ENCODE results near the gene ZSWIM3.
A peak's percentile ranks its signal among the peaks of the same experiment; 100 is the strongest.

Gene ZSWIM3

DNA sequence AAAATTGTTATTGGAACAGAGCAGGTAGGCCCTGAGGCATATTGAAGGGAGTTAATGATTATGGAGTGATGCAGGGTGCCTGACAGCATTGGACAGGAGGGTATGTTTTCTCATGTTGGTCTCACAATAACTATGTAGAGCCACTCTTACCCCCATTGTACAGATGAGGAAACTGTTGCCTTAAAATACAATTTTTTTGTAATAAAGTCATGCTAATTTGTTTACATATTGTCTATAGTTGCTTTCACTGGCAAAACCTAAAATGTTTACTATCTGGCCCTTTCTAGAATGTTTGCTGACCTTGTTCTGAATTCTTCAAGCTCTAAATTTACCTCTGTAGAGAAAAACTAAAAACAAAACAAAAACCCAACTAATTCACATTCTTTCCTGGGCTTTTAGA, 5.9 kb upstream of the ZSWIM3 start:
- Histone ChIP-seq H3K9me3 (ENCODE audit: insufficient read depth, low read depth, low read length) (no peaks in the 10 kb centered on the region), H3F3A (ENCODE audit: low read depth) (no peaks in the 10 kb centered on the region), H3K4me1 (ENCODE audit: insufficient read depth, low read length, poor library complexity, severe bottlenecking) (peaks cover 16% of the 10 kb centered on the region), H4K20me1 (ENCODE audit: insufficient read depth, low read length, poor library complexity, severe bottlenecking) (no peaks in the 10 kb centered on the region), H3K4me2 (ENCODE audit: low read depth, low read length, poor library complexity, severe bottlenecking) (no peak overlapping the region), H3K9ac (ENCODE audit: low read depth, low read length, poor library complexity, severe bottlenecking) (no peak overlapping the region), H3K79me2 (ENCODE audit: insufficient read depth, low read length) (peaks cover 18% of the 10 kb centered on the region; the same call in 1 of the 2 replicates), H3K4me3 (ENCODE audit: low read length, poor library complexity, severe bottlenecking) (no peak overlapping the region), H2AFZ (ENCODE audit: low read length) (no peak overlapping the region), H3K9me2 (replicated peaks; ENCODE audit: low read depth, low read length) (no peaks in the 10 kb centered on the region), H3K27me3 (ENCODE audit: insufficient read depth, low read length, poor library complexity, severe bottlenecking) (no peaks in the 10 kb centered on the region), H3K36me3 (ENCODE audit: insufficient read depth, low read length) (no peaks in the 10 kb centered on the region)
- TF ChIP-seq, protein P1, sequence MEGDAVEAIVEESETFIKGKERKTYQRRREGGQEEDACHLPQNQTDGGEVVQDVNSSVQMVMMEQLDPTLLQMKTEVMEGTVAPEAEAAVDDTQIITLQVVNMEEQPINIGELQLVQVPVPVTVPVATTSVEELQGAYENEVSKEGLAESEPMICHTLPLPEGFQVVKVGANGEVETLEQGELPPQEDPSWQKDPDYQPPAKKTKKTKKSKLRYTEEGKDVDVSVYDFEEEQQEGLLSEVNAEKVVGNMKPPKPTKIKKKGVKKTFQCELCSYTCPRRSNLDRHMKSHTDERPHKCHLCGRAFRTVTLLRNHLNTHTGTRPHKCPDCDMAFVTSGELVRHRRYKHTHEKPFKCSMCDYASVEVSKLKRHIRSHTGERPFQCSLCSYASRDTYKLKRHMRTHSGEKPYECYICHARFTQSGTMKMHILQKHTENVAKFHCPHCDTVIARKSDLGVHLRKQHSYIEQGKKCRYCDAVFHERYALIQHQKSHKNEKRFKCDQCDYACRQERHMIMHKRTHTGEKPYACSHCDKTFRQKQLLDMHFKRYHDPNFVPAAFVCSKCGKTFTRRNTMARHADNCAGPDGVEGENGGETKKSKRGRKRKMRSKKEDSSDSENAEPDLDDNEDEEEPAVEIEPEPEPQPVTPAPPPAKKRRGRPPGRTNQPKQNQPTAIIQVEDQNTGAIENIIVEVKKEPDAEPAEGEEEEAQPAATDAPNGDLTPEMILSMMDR (conservative IDR thresholded peaks at IDR 0.05; ENCODE audit: low read length), result no peak
- TF ChIP-seq EZH2phosphoT487 (IDR thresholded peaks at IDR 0.05; ENCODE audit: borderline replicate concordance), result no peak

- Histone ChIP-seq H3K4me3 (ENCODE audit: low read length, poor library complexity, severe bottlenecking) (no peak overlapping the region), H3K27me3 (ENCODE audit: insufficient read depth, low read length, poor library complexity, severe bottlenecking) (no peaks in the 10 kb centered on the region), H3K36me3 (ENCODE audit: insufficient read depth, low read length) (no peaks in the 10 kb centered on the region), H3K4me1 (ENCODE audit: insufficient read depth, low read length, poor library complexity, severe bottlenecking) (peaks cover 16% of the 10 kb centered on the region), H3K79me2 (ENCODE audit: insufficient read depth, low read length) (peaks cover 24% of the 10 kb centered on the region; the same call in 1 of the 2 replicates), H3K9me3 (ENCODE audit: insufficient read depth, low read depth, low read length) (no peaks in the 10 kb centered on the region), H3F3A (ENCODE audit: low read depth) (no peaks in the 10 kb centered on the region), H3K4me2 (ENCODE audit: low read depth, low read length, poor library complexity, severe bottlenecking) (no peak overlapping the region), H3K9me2 (replicated peaks; ENCODE audit: low read depth, low read length) (no peaks in the 10 kb centered on the region), H4K20me1 (ENCODE audit: insufficient read depth, low read length, poor library complexity, severe bottlenecking) (no peaks in the 10 kb centered on the region), H2AFZ (ENCODE audit: low read length) (no peak overlapping the region), H3K9ac (ENCODE audit: low read depth, low read length, poor library complexity, severe bottlenecking) (no peak overlapping the region)
- no peak for TF ChIP-seq EZH2phosphoT487 (IDR thresholded peaks at IDR 0.05; ENCODE audit: borderline replicate concordance)
- TF ChIP-seq, protein P1 (conservative IDR thresholded peaks at IDR 0.05; ENCODE audit: low read length), result no peak
These were observed 5.1 kb upstream of the ZSWIM3 start for GRCh38 chr20:45852326-45852725.

- peaks cover 30% of the 10 kb centered on the region for H3K79me2 ChIP-seq (ENCODE audit: insufficient read depth, low read length)
- no peak overlapping the region for H3K9ac ChIP-seq (ENCODE audit: low read depth, low read length, poor library complexity, severe bottlenecking)
- TF ChIP-seq, protein P1 (conservative IDR thresholded peaks at IDR 0.05; ENCODE audit: low read length), result no peak
- no peak for TF ChIP-seq EZH2phosphoT487 (IDR thresholded peaks at IDR 0.05; ENCODE audit: borderline replicate concordance)
- no peaks in the 10 kb centered on the region for H3K27me3 ChIP-seq (ENCODE audit: insufficient read depth, low read length, poor library complexity, severe bottlenecking)
- H3K9me3 ChIP-seq (ENCODE audit: insufficient read depth, low read depth, low read length), result no peaks in the 10 kb centered on the region
- no peaks in the 10 kb centered on the region for H3F3A ChIP-seq (ENCODE audit: low read depth)
- H3K4me2 ChIP-seq (ENCODE audit: low read depth, low read length, poor library complexity, severe bottlenecking), result peak overlapping the region; percentile 28
- H3K4me1 ChIP-seq (ENCODE audit: insufficient read depth, low read length, poor library complexity, severe bottlenecking), result peaks cover 21% of the 10 kb centered on the region
- H3K36me3 ChIP-seq (ENCODE audit: insufficient read depth, low read length), result no peaks in the 10 kb centered on the region
- H4K20me1 ChIP-seq (ENCODE audit: insufficient read depth, low read length, poor library complexity, severe bottlenecking), result no peaks in the 10 kb centered on the region
- no peak overlapping the region for H3K4me3 ChIP-seq (ENCODE audit: low read length, poor library complexity, severe bottlenecking)
- H2AFZ ChIP-seq (ENCODE audit: low read length), result no peak overlapping the region
- H3K9me2 ChIP-seq (replicated peaks; ENCODE audit: low read depth, low read length), result no peaks in the 10 kb centered on the region
These were observed 3.9 kb upstream of the ZSWIM3 start for GRCh38 chr20:45853484-45853883.
